ENCODE results near the gene C3orf18. TPM values are rescaled to one million over a fixed set of nuclear protein-coding genes. Genes with fewer than 3 reads are reported as not detected.

The C3orf18 gene
- total RNA-seq, 2 donors from 2014 or later = 2.4 to 2.9 TPM

- intact Hi-C loops (cut with DNase I) = no loop called here
- H3K9ac ChIP-seq (ENCODE audit: low read depth in 2 of 2, low read length in 2 of 2) = no peak overlapping the region
- H3K27me3 ChIP-seq = no peaks in the 10 kb centered on the region
- TF ChIP-seq CTCF (IDR thresholded peaks at IDR 0.05) = no peak
- no peaks in the 10 kb centered on the region for H3K4me1 ChIP-seq
- DNase-seq = no peak
- H3K4me3 ChIP-seq = no peak overlapping the region
- H3K36me3 ChIP-seq = no peaks in the 10 kb centered on the region
- no peak overlapping the region for H3K27ac ChIP-seq
- no peaks in the 10 kb centered on the region for H3K9me3 ChIP-seq
Measured at GRCh38 chr3:50581459-50581842, 13.9 kb upstream of the C3orf18 start.

- no peak for DNase-seq
- intact Hi-C loops (cut with DNase I) = no loop called here
- no peak for TF ChIP-seq CTCF (IDR thresholded peaks at IDR 0.05)
- Histone ChIP-seq H3K4me3 (no peak overlapping the region), H3K9ac (ENCODE audit: low read depth in 2 of 2, low read length in 2 of 2) (no peak overlapping the region), H3K27me3 (no peaks in the 10 kb centered on the region), H3K9me3 (no peaks in the 10 kb centered on the region), H3K27ac (no peak overlapping the region), H3K4me1 (no peaks in the 10 kb centered on the region), H3K36me3 (no peaks in the 10 kb centered on the region)
Measured at GRCh38 chr3:50580683-50581458, 13.3 kb upstream of the C3orf18 start.

GRCh38 chr3:50577348-50577747 lies 9.8 kb upstream of the C3orf18 start:
- no peaks in the 10 kb centered on the region for H3K4me1 ChIP-seq
- no peaks in the 10 kb centered on the region for H3K9me3 ChIP-seq
- no peak overlapping the region for H3K27ac ChIP-seq
- H3K27me3 ChIP-seq = no peaks in the 10 kb centered on the region
- H3K9ac ChIP-seq (ENCODE audit: low read depth in 2 of 2, low read length in 2 of 2) = no peak overlapping the region
- TF ChIP-seq CTCF (IDR thresholded peaks at IDR 0.05) = no peak
- intact Hi-C loops (cut with DNase I) = no loop called here
- H3K4me3 ChIP-seq = no peak overlapping the region
- no peaks in the 10 kb centered on the region for H3K36me3 ChIP-seq
- DNase-seq = no peak

- intact Hi-C loops (cut with DNase I) = no loop called here
- Histone ChIP-seq H3K9me3 (no peaks in the 10 kb centered on the region), H3K9ac (ENCODE audit: low read depth in 2 of 2, low read length in 2 of 2) (no peak overlapping the region), H3K27me3 (no peaks in the 10 kb centered on the region), H3K4me1 (no peaks in the 10 kb centered on the region), H3K36me3 (no peaks in the 10 kb centered on the region), H3K4me3 (no peak overlapping the region), H3K27ac (no peak overlapping the region)
- DNase-seq = no peak
- TF ChIP-seq CTCF (IDR thresholded peaks at IDR 0.05) = no peak
Measured at GRCh38 chr3:50575372-50575771, 7.8 kb upstream of the C3orf18 start.

GRCh38 chr3:50574444-50574831 lies 6.9 kb upstream of the C3orf18 start:
- DNase-seq = no peak
- H3K27me3 ChIP-seq = no peaks in the 10 kb centered on the region
- no peak overlapping the region for H3K9ac ChIP-seq (ENCODE audit: low read depth in 2 of 2, low read length in 2 of 2)
- H3K36me3 ChIP-seq = no peaks in the 10 kb centered on the region
- intact Hi-C loops (cut with DNase I) = loop anchor here (5.0 kb wide), 1 partner anchor 803 kb away; no protein-coding TSS in a partner anchor
- no peak for TF ChIP-seq CTCF (IDR thresholded peaks at IDR 0.05)
- H3K9me3 ChIP-seq = no peaks in the 10 kb centered on the region
- H3K4me1 ChIP-seq = no peaks in the 10 kb centered on the region
- no peak overlapping the region for H3K4me3 ChIP-seq
- H3K27ac ChIP-seq = no peak overlapping the region
